Body of pancreas (tissue), 4 donors: ENCODE data around the gene CIAO2A.

Experiments
- POLR2A ChIP-seq, 3 donors: fragments of 450-650 bp; IDR thresholded peaks; one replicate each; pipeline ENCODE4 v1.6.1; 2016; ENCODE audit warnings: antibody characterized with exemption in 3 of 3, mild to moderate bottlenecking in 2 of 3
- TF ChIP-seq, protein P1 (sequence below), 7 experiments: fragments of 450-650 bp in 4 of 7; fragments of 200-600 bp in 3 of 7; sonication (generic) in 3 of 7; IDR thresholded peaks; one replicate each; pipeline ENCODE4 v1.5.1; 2016 to 2019; ENCODE audit warnings: antibody characterized with exemption in 7 of 7

DNA sequence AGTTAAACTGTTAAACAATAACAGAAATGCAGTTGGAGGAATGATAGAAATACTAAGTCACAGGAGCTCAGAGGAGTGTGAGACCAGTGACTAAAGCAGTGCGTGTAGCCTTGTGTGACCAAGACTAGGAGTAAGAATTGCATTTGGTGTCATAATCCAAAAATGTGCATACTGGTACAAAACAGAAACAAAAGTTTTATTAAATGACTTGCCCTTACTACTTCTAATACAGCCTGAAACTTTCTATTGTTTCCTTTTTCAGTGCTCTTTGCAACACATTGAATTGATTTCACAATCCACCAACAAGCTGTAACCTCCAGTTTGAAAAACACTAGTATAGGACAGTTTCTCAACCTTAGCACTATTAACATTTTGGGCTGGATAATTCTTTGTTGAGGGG is 19.3 kb upstream of the CIAO2A start:
- TF ChIP-seq, protein P1, sequence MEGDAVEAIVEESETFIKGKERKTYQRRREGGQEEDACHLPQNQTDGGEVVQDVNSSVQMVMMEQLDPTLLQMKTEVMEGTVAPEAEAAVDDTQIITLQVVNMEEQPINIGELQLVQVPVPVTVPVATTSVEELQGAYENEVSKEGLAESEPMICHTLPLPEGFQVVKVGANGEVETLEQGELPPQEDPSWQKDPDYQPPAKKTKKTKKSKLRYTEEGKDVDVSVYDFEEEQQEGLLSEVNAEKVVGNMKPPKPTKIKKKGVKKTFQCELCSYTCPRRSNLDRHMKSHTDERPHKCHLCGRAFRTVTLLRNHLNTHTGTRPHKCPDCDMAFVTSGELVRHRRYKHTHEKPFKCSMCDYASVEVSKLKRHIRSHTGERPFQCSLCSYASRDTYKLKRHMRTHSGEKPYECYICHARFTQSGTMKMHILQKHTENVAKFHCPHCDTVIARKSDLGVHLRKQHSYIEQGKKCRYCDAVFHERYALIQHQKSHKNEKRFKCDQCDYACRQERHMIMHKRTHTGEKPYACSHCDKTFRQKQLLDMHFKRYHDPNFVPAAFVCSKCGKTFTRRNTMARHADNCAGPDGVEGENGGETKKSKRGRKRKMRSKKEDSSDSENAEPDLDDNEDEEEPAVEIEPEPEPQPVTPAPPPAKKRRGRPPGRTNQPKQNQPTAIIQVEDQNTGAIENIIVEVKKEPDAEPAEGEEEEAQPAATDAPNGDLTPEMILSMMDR (IDR thresholded peaks at IDR 0.05): no peak
- TF ChIP-seq POLR2A (IDR thresholded peaks at IDR 0.05): no peak
